Astrocyte (in vitro differentiated cells and primary cell): ENCODE measurements around the gene SURF4. TPM values are rescaled to one million over a fixed set of nuclear protein-coding genes. Genes with fewer than 3 reads are reported as not detected.

Experiments
- DNase-seq: peaks from one replicate; pipeline ENCODE4 v3.0.0-alpha.2; 2010; ENCODE audit warnings: low read depth
- FAIRE-seq: peaks from 2 replicates; lab custom pipeline; 2011; peaks lifted over from hg19 to GRCh38; lab: Jason Lieb, UNC
- H2AFZ ChIP-seq: 2 replicates; pipeline ENCODE4 v1.6.0; 2012; ENCODE audit warnings: low read depth, low read length, inconsistent platforms
- H3K27ac ChIP-seq: 2 replicates; pipeline ENCODE4 v1.5.1; 2011; ENCODE audit warnings: low read depth, low read length, inconsistent platforms
- H3K27me3 ChIP-seq: 2 replicates; pipeline ENCODE4 v1.6.0; 2011; ENCODE audit warnings: low read length, inconsistent platforms; ENCODE audit not compliant: insufficient read depth
- H3K36me3 ChIP-seq: 2 replicates; pipeline ENCODE4 v1.5.1; 2011; ENCODE audit warnings: low read length, inconsistent platforms; ENCODE audit not compliant: insufficient read depth
- H3K4me1 ChIP-seq: 2 replicates; pipeline ENCODE4 v1.5.1; 2011; ENCODE audit warnings: low read length, inconsistent platforms; ENCODE audit not compliant: insufficient read depth
- H3K4me2 ChIP-seq: 2 replicates; pipeline ENCODE4 v1.6.0; 2012; ENCODE audit warnings: low read length, inconsistent platforms
- H3K4me3 ChIP-seq: 2 replicates; pipeline ENCODE4 v1.5.1; 2011; ENCODE audit warnings: low read depth, mild to moderate bottlenecking, low read length, inconsistent platforms; ENCODE audit not compliant: insufficient read depth
- H3K79me2 ChIP-seq: 2 replicates; pipeline ENCODE4 v1.6.0; 2012; ENCODE audit warnings: mild to moderate bottlenecking, low read length, inconsistent platforms; ENCODE audit not compliant: insufficient read depth
- H3K9ac ChIP-seq: 2 replicates; pipeline ENCODE4 v1.6.0; 2012; ENCODE audit warnings: mild to moderate bottlenecking, low read length, inconsistent platforms
- H3K9me3 ChIP-seq: 2 replicates; pipeline ENCODE4 v1.5.1; 2012; ENCODE audit warnings: low read depth, mild to moderate bottlenecking, low read length, inconsistent platforms; ENCODE audit not compliant: insufficient read depth
- H4K20me1 ChIP-seq: 2 replicates; pipeline ENCODE4 v1.6.0; 2012; ENCODE audit warnings: low read length, inconsistent platforms; ENCODE audit not compliant: insufficient read depth
- H3K27ac Mint-ChIP-seq: one replicate; pipeline ENCODE4 v1.8.0; 2021; ENCODE audit warnings: mild to moderate bottlenecking, mixed read lengths; ENCODE audit not compliant: unreplicated experiment
- H3K27me3 Mint-ChIP-seq: one replicate; pipeline ENCODE4 v1.8.0; 2021; ENCODE audit warnings: low read depth, mixed read lengths; ENCODE audit not compliant: unreplicated experiment
- H3K36me3 Mint-ChIP-seq: one replicate; pipeline ENCODE4 v1.8.0; 2021; ENCODE audit warnings: low read depth, mixed read lengths; ENCODE audit not compliant: unreplicated experiment
- H3K4me1 Mint-ChIP-seq: one replicate; pipeline ENCODE4 v1.8.0; 2021; ENCODE audit warnings: low read depth, mixed read lengths; ENCODE audit not compliant: unreplicated experiment
- H3K4me3 Mint-ChIP-seq: one replicate; pipeline ENCODE4 v1.8.0; 2021; ENCODE audit warnings: mild to moderate bottlenecking, moderate library complexity, mixed read lengths; ENCODE audit not compliant: unreplicated experiment
- H3K9me3 Mint-ChIP-seq: one replicate; pipeline ENCODE4 v1.8.0; 2021; ENCODE audit warnings: mild to moderate bottlenecking, mixed read lengths; ENCODE audit not compliant: unreplicated experiment
- CTCF ChIP-seq: IDR thresholded peaks from 2 replicates; pipeline ENCODE4 v1.5.1; 2011; ENCODE audit warnings: low read depth, mild to moderate bottlenecking, inconsistent platforms, low read length, moderate library complexity; ENCODE audit not compliant: insufficient read depth
- EZH2 ChIP-seq: IDR thresholded peaks from 2 replicates; pipeline ENCODE4 v1.6.1; 2012; ENCODE audit warnings: mild to moderate bottlenecking, low read length, inconsistent platforms; ENCODE audit not compliant: insufficient read depth
- total RNA-seq: library from RNA; stranded (reverse); gene quantifications from 2 replicates; pipeline ENCODE4 v1.2.1, GENCODE V29; 2021

SURF4 gene
- total RNA-seq, 1 donor from 2014 or later, result 338 TPM

GRCh38 chr9:133415170-133415569 is 39.3 kb upstream of the SURF4 start:
- Mint-ChIP-seq H3K4me3 (no peak overlapping the region), H3K27ac (no peak overlapping the region), H3K27me3 (no peaks in the 10 kb centered on the region), H3K9me3 (no peaks in the 10 kb centered on the region), H3K36me3 (peaks cover 21% of the 10 kb centered on the region), H3K4me1 (peaks cover 10% of the 10 kb centered on the region)
- TF ChIP-seq CTCF (no peak), EZH2 (no peak)
- Histone ChIP-seq H3K4me3 (no peak overlapping the region), H3K9me3 (no peaks in the 10 kb centered on the region), H3K36me3 (peaks cover 7% of the 10 kb centered on the region), H3K27me3 (no peaks in the 10 kb centered on the region), H3K9ac (no peak overlapping the region), H2AFZ (no peak overlapping the region), H4K20me1 (peaks cover 42% of the 10 kb centered on the region), H3K79me2 (peaks cover 58% of the 10 kb centered on the region), H3K4me1 (peaks cover 6% of the 10 kb centered on the region), H3K4me2 (no peak overlapping the region), H3K27ac (no peak overlapping the region)
- no peak for DNase-seq
- FAIRE-seq, result no peak

- peaks cover 11% of the 10 kb centered on the region for H3K79me2 ChIP-seq
- Mint-ChIP-seq H3K27ac (no peak overlapping the region), H3K27me3 (no peaks in the 10 kb centered on the region), H3K4me1 (peaks cover 10% of the 10 kb centered on the region), H3K9me3 (no peaks in the 10 kb centered on the region), H3K4me3 (no peak overlapping the region), H3K36me3 (peaks cover 29% of the 10 kb centered on the region)
- FAIRE-seq (no peak), DNase-seq (no peak)
- H2AFZ ChIP-seq, result no peak overlapping the region
- H3K27ac ChIP-seq, result no peak overlapping the region
- H3K36me3 ChIP-seq, result peaks cover 8% of the 10 kb centered on the region
- no peak overlapping the region for H3K4me3 ChIP-seq
- H3K9me3 ChIP-seq, result no peaks in the 10 kb centered on the region
- H3K4me2 ChIP-seq, result no peak overlapping the region
- no peaks in the 10 kb centered on the region for H3K27me3 ChIP-seq
- TF ChIP-seq CTCF, result no peak
- TF ChIP-seq EZH2, result no peak
- peaks cover 49% of the 10 kb centered on the region for H4K20me1 ChIP-seq
- H3K9ac ChIP-seq, result no peak overlapping the region
- peaks cover 9% of the 10 kb centered on the region for H3K4me1 ChIP-seq
Measured at GRCh38 chr9:133408042-133408441, 32.2 kb upstream of the SURF4 start.

DNA sequence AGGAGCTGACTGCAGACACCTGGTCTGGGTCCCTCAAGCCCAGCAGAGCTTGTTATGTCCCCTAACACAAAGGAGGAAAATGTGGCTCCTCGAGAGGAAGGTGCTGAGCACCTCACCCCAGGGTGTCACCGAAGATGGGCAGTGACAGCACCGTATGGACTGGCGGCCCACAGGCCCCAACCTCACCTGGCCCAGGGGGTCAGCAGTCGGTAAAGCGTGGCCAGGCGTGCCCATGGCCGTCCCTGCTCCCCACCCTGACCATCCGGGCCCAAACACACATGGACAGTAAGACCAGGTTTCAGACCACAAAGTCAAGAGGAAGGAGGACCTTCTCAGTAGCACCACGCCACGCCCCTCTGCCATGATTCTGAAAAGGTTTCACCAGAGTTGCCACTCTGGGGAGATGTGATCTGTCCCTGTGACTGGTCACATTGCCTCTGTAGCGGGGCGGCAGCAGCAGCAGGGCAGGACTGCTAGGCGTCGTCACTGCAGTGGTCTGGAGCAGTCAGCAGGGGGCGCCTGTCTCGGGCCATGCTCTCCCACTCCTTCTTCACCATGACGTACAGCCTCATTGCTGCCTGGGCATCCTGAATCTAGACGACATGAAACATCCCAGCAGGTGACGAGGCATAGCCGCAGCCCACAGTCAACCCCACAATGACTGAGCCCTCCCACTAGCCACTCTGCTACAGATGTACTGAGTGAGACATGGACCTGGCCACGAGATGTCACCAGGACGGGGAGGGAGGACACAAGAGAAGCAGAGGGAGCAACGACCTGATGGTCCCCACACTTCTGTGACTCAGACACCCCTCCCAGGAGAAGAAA is 30.8 kb upstream of the SURF4 start:
- FAIRE-seq, result no peak
- H3K4me3 Mint-ChIP-seq, result no peak overlapping the region
- no peaks in the 10 kb centered on the region for H3K27me3 Mint-ChIP-seq
- H3K27ac Mint-ChIP-seq, result no peak overlapping the region
- peaks cover 20% of the 10 kb centered on the region for H3K36me3 Mint-ChIP-seq
- Histone ChIP-seq H3K9ac (no peak overlapping the region), H2AFZ (no peak overlapping the region), H3K4me3 (no peak overlapping the region), H3K9me3 (no peaks in the 10 kb centered on the region), H3K27me3 (no peaks in the 10 kb centered on the region), H4K20me1 (peaks cover 45% of the 10 kb centered on the region), H3K36me3 (peaks cover 8% of the 10 kb centered on the region), H3K4me1 (peaks cover 9% of the 10 kb centered on the region), H3K4me2 (no peak overlapping the region), H3K27ac (no peak overlapping the region), H3K79me2 (no peaks in the 10 kb centered on the region)
- no peaks in the 10 kb centered on the region for H3K9me3 Mint-ChIP-seq
- DNase-seq, result peak; percentile 22
- TF ChIP-seq CTCF (peak; percentile 72), EZH2 (no peak)
- peaks cover 10% of the 10 kb centered on the region for H3K4me1 Mint-ChIP-seq
